ENCODE data around the gene PHLPP1. TPM values are rescaled to one million over a fixed set of nuclear protein-coding genes. Genes with fewer than 3 reads are reported as not detected.
A peak's percentile ranks its signal among the peaks of the same experiment; 100 is the strongest.

Gene PHLPP1
- total RNA-seq, 2 donors from 2014 or later = 8.6 to 20.8 TPM

DNA sequence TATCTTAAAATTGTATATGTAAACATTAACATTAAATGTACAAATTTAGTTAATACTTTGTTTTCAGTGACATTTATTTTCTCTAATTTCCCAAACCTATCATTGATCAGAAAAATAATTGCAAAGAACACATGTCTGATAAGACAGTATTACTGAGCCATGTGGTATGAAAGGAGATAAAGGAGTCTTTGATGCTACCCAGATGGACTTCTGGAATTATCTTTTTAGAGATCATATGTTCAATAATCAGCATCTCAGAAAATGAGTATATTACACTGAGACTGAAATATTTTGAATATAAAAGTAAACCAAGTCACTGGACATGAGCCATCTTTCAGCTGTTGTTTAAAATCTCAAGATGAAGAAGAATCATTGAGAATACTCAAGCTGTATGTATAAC, 153.3 kb downstream of the PHLPP1 start:
- H3K9me3 ChIP-seq = no peaks in the 10 kb centered on the region
- no peaks in the 10 kb centered on the region for H3K27me3 ChIP-seq
- DNase-seq = no peak
- ATAC-seq = no peak
- TF ChIP-seq POLR2A (IDR thresholded peaks at IDR 0.05) = no peak
- TF ChIP-seq, protein P1, sequence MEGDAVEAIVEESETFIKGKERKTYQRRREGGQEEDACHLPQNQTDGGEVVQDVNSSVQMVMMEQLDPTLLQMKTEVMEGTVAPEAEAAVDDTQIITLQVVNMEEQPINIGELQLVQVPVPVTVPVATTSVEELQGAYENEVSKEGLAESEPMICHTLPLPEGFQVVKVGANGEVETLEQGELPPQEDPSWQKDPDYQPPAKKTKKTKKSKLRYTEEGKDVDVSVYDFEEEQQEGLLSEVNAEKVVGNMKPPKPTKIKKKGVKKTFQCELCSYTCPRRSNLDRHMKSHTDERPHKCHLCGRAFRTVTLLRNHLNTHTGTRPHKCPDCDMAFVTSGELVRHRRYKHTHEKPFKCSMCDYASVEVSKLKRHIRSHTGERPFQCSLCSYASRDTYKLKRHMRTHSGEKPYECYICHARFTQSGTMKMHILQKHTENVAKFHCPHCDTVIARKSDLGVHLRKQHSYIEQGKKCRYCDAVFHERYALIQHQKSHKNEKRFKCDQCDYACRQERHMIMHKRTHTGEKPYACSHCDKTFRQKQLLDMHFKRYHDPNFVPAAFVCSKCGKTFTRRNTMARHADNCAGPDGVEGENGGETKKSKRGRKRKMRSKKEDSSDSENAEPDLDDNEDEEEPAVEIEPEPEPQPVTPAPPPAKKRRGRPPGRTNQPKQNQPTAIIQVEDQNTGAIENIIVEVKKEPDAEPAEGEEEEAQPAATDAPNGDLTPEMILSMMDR (IDR thresholded peaks at IDR 0.05) = no peak
- peak overlapping the region in 1 of 4 donors; percentile 6 for H3K27ac ChIP-seq
- H3K4me1 ChIP-seq = no peaks in the 10 kb centered on the region
- intact Hi-C loops (cut with DNase I) = no loop called here
- no peaks in the 10 kb centered on the region for H3K36me3 ChIP-seq (replicated peaks in 1 of 2; ENCODE audit: insufficient read depth in 1 of 2, low read depth in 2 of 2)
- H3K4me3 ChIP-seq = no peak overlapping the region

GRCh38 chr18:62870643-62871042, 155.3 kb downstream of the PHLPP1 start:
- intact Hi-C loops (cut with DNase I) = no loop called here
- DNase-seq = no peak
- H3K4me1 ChIP-seq = no peaks in the 10 kb centered on the region
- H3K36me3 ChIP-seq (replicated peaks in 1 of 2; ENCODE audit: insufficient read depth in 1 of 2, low read depth in 2 of 2) = no peaks in the 10 kb centered on the region
- TF ChIP-seq POLR2A (IDR thresholded peaks at IDR 0.05) = no peak
- TF ChIP-seq, protein P1 (IDR thresholded peaks at IDR 0.05) = no peak
- no peaks in the 10 kb centered on the region for H3K27me3 ChIP-seq
- H3K9me3 ChIP-seq = no peaks in the 10 kb centered on the region
- ATAC-seq = no peak
- H3K4me3 ChIP-seq = no peak overlapping the region
- no peak overlapping the region for H3K27ac ChIP-seq

- intact Hi-C loops (cut with DNase I) = no loop called here
- TF ChIP-seq, protein P1 (IDR thresholded peaks at IDR 0.05) = no peak
- no peak for TF ChIP-seq POLR2A (IDR thresholded peaks at IDR 0.05)
- Histone ChIP-seq H3K27ac (no peak overlapping the region), H3K4me1 (peaks cover 6% of the 10 kb centered on the region), H3K9me3 (no peaks in the 10 kb centered on the region), H3K27me3 (no peaks in the 10 kb centered on the region), H3K36me3 (replicated peaks in 1 of 2; ENCODE audit: insufficient read depth in 1 of 2, low read depth in 2 of 2) (no peaks in the 10 kb centered on the region), H3K4me3 (no peak overlapping the region)
- 73 to 74% methylated on average over 3 of the region's 3 CpGs for WGBS, 2 donors
- DNase-seq = no peak
- no peak for ATAC-seq
Measured at GRCh38 chr18:62875323-62875722, 160.0 kb downstream of the PHLPP1 start.

DNA sequence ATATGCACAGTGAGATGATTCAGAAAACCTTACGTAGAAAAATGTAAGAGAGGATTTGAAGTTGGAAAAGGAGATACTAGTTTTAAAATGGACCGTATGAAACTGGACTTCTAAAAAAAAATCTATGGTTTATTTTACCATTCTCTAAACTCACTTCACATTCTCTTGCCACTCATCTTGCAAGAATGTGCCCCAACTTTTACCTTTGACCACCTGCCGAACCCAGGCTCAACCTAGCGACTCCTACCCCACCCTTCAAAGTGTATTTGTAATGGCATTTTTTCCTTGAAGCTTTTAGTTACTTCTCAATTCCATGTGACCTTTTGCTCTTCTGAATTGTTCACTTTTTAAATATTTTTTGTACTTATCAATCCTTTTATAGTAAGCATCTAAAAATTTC, 160.8 kb downstream of the PHLPP1 start:
- H3K27ac ChIP-seq = no peak overlapping the region
- intact Hi-C loops (cut with DNase I) = no loop called here
- H3K27me3 ChIP-seq = no peaks in the 10 kb centered on the region
- 94 to 96% methylated on average over 4 of the region's 4 CpGs for WGBS, 2 donors
- ATAC-seq (no peak), DNase-seq (no peak)
- H3K36me3 ChIP-seq (replicated peaks in 1 of 2; ENCODE audit: insufficient read depth in 1 of 2, low read depth in 2 of 2) = no peaks in the 10 kb centered on the region
- peaks cover 6% of the 10 kb centered on the region for H3K4me1 ChIP-seq
- no peaks in the 10 kb centered on the region for H3K9me3 ChIP-seq
- no peak for TF ChIP-seq POLR2A (IDR thresholded peaks at IDR 0.05)
- TF ChIP-seq, protein P1 (IDR thresholded peaks at IDR 0.05) = no peak
- no peak overlapping the region for H3K4me3 ChIP-seq

DNA sequence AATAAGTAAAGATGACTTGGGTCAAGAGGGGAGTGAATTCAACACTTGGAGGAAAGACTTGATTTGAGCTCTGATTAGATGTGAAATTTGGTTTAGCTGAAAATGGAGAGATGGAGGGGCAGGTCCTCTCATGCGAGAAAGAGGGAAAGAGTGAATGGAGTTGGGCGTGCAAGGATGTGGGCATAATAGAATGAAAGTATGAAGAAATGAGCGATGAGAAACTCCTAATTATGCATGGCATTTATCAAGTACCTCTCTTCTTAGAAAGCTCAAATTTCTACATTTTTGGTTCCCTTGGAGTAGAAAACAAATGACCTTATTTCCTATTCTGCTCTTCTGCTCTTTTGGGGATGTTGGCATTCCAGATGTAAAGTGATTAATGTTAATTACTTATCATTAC, 161.5 kb downstream of the PHLPP1 start:
- DNase-seq = no peak
- Histone ChIP-seq H3K27ac (no peak overlapping the region), H3K4me3 (no peak overlapping the region), H3K36me3 (replicated peaks in 1 of 2; ENCODE audit: insufficient read depth in 1 of 2, low read depth in 2 of 2) (no peaks in the 10 kb centered on the region), H3K9me3 (no peaks in the 10 kb centered on the region), H3K4me1 (peaks cover 6% of the 10 kb centered on the region), H3K27me3 (no peaks in the 10 kb centered on the region)
- no peak for ATAC-seq
- whole genome bisulfite sequencing, 2 donors = 98% methylated on average over 3 of the region's 3 CpGs
- TF ChIP-seq, protein P1 (IDR thresholded peaks at IDR 0.05) = no peak
- no peak for TF ChIP-seq POLR2A (IDR thresholded peaks at IDR 0.05)
- intact Hi-C loops (cut with DNase I) = no loop called here
